ENCODE data around the gene SH3PXD2A.
"Not testable (repeated sequence)": the region's sequence is repeated elsewhere in the genome, so short reads cannot be mapped to it uniquely, and the experiment has no call there.

The SH3PXD2A gene

DNA sequence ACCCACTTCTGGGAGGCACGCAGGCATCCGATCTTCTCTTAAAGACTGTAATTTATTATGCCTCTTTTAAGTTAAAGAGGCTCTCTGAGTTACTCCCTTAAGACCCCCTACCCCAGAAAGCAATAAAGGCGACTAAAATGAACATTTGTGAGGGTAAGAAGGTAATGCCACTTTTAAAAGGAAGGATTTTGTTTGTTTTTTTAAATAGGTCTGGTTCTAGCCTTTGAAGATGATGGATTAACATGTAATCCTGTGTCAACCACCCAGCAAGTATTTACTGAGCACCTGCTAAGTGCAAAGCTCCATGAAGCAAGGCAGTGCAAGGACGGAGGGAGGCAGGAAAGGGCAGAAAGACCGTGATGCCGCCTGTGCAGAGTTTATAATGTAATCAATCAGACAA, 26.1 kb downstream of the SH3PXD2A start:
- no peak for DNase-seq

DNA sequence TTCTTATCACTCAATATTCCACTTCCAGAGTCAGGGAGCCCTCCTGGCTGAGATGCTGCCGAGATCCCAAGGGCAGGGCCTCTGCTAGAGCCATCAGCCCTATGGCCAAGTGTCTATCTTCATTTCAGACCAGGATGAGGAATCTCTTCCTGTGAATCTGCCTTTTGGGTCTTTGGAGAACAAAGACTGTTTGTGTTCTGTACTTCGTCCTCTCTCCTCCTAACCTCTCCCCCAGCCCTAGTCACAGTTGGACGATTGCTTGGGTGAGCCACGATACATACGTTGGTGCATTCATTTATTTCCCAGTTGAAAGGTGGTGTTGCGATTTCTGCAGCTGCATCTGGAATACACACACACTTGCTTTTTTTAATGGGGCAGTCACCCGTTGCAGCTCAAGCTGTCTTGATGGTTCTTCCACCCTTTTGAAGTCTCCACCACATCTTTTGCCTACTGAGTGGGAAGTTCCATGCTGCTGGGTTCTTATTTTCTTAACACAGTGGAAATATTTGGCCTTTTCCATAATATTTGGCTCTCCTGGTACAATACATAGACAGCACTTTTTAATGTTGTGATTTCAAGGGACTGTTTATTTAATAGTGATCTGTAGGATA, 26.7 kb downstream of the SH3PXD2A start:
- DNase-seq, result no peak

DNA sequence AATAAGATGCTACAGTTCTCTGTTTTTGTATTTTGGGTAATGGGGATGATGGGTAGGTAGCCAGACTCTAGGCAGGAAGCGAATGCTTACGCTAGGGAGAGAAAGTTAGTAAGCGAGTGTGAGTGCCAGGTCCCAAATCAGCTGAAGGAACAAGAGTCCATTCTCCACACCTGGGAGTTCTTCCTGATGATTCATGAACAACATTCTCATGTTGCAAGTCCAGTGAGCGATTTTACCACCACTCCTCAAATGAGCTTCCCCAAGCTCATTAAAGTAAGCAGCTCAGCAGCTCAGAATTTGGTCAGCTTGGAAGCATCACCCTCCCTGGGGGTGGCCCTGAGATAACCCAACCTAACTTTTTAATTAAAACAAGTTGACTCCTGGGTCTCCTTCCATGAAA, 27.3 kb downstream of the SH3PXD2A start:
- no peak for DNase-seq

GRCh38 chr10:103826885-103827284, 28.5 kb downstream of the SH3PXD2A start:
- DNase-seq, result no peak

GRCh38 chr10:103824281-103824680, 31.1 kb downstream of the SH3PXD2A start:
- DNase-seq, result no peak

DNA sequence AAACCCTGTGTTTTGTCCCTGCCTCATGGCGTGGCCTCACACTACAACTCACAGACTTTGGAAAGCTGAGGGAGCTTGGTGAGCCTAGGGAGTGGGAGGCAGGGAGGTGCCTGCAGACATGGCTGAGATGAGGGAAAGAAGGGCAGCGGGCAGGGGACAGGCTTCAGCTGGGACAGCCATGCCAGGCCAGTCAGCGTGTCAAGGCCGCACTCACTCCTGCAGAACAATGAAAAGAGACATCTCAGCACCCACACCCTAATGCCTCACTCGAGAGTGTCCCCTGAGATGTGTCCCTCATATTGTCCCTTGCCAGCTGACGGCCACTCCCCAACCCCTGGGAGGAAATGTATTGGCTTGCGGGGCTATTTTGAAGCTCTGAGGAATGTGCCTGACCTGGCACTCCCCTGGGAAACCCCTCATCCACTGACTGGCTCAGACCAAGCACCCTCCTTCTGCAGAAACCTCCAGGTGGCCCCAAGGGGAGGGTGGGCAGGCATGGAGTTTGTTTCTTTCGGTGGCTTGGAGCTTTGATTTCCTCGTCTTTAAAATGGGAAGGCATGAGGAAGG, 31.6 kb downstream of the SH3PXD2A start:
- DNase-seq, result no peak

DNA sequence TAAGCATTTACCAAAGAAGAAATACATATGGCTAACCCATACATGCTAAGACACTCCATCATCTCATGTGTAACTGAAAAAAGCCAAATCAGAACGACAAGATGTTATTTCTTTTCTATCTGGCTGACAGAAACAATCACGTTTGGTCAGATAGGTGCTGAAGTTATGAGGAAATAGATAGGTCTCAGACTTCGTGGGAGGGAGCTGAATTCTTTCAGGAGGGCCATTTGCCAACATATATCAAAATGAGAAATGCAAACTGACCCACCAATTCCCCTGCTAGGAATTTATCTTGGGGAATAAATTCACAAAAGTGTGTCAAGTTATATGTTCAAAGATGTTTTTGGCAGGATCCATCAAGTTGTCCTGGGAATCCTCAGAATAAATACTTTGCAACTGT, 32.6 kb downstream of the SH3PXD2A start:
- no peak for DNase-seq

- DNase-seq, result no peak
Observed at GRCh38 chr10:103822107-103822716, 33.2 kb downstream of the SH3PXD2A start.

- DNase-seq, result no peak
Observed at GRCh38 chr10:103820101-103821062, 35.0 kb downstream of the SH3PXD2A start.

DNA sequence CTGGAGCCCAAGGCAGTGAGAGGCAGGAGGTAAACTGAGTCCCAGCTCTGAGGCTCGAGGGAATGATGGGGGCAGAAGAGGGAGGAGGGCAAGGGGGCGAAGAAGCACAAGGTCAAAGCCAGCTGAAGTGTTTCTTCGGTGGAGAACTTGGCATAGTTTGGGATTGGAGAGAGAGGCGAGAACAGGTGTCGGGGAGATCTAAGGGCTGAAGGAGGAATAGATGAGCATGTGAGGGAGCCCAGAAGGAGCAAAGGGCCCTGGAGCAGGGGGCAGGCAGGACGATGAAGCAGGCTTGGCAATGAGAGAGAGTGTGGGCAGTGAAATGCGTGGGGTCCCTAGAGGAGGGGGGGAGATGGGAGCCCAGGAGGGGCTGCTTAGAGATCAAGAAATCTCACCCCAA, 35.9 kb downstream of the SH3PXD2A start:
- no peak for DNase-seq

GRCh38 chr10:103818765-103819374, 36.5 kb downstream of the SH3PXD2A start:
- no peak for DNase-seq

DNA sequence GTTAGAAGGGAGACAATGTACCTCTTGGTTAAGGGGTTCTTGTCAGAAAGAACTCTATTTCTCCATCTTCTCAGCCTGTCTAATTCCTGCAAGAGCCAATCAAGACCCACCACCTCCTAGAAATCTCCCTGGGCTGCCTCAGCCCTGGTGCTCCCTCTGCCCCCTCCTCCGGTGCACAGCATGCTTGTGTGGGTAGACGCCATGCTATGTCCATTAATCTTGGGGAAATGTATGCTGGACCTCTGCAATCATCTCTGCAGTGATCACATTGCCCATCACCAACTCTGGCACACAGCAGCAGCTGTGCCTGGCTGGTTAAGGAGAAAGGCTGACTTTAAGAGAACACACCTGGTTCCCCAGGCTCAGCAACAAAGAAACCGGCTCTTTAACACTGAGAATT, 37.3 kb downstream of the SH3PXD2A start:
- no peak for DNase-seq

DNA sequence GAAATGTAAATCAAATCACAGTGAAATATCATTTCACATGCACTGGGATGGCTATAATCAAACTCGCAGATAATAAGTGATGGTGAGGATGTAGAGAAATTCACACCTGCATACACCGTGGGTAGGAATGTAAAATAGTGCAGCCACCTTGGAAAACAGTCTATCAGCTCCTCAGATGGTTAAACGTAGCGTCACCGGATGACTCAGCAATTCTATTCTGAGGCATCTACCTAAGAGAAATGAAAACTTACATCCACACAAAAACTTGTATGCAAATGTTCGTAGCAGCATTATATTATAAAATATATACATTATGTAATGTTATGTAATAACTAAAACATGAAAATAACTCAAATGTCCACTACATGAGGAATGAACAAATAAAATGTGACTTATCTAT, 38.9 kb downstream of the SH3PXD2A start:
- no peak for DNase-seq

GRCh38 chr10:103814626-103815370, 40.6 kb downstream of the SH3PXD2A start:
- DNase-seq, result no peak

DNA sequence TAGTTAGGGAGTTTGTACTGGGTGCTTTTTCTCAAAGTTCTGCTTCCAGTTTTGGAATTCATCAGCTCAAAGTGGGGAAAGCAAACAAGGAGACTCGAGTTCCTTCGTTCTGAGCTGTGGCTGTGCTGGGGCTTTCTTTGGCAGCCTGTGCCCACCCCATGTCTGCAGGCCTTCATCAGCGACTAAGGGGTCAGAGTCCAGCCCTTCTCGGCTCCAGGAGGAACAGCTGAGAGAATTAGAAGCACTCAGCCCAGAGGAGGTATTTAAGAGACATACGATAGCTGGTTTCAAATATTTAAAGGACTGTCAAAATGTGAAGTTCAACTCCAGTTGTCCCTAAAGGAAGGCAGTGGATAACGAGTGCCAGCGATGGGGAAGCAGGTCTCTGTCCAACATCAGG, 41.3 kb downstream of the SH3PXD2A start:
- no peak for DNase-seq

GRCh38 chr10:103813312-103813711, 42.1 kb downstream of the SH3PXD2A start:
- DNase-seq, result not testable (repeated sequence)

GRCh38 chr10:103812432-103812831, 42.9 kb downstream of the SH3PXD2A start:
- DNase-seq, result no peak

- no peak for DNase-seq
Observed at GRCh38 chr10:103812004-103812403, 43.4 kb downstream of the SH3PXD2A start.

GRCh38 chr10:103811463-103811862, 43.9 kb downstream of the SH3PXD2A start:
- DNase-seq, result no peak

DNA sequence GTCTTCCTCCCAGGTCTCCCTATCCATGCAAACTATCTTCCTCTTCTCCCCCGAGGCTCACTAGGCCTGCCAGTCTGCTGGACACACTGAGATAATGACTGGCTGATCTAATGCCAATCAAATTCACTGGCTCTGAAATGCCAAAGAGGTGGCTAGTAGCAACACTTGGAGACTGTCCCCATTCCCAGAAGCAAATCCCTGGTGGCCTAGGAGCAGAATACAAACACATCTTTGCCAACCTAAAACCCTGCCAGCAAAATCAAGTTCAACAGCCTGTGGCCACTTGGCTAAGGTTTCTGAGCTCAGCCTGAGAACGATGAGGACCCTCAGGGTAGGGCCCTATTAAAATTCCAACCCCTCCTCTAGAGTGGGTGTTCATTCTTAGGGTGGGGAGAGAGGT, 46.6 kb downstream of the SH3PXD2A start:
- no peak for DNase-seq

DNA sequence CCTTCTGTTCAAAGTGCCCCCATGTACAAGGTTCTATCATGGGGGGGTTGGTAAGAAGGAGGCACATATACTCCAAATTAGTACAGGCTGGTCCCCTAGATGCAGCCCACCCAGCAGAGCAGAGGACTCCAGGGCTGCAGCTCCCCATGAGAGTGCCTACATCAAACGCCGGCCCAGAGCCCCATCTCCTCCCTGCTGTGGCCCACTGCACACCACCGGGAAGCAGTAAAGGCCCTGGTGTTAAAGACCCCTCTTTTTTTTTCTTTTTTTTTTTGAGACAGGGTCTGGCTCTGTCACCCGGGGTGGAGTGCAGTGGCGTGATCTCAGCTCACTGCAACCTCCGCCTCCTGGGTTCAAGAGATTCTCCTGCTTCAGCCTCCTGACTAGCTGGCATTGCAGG, 47.4 kb downstream of the SH3PXD2A start:
- no peak for DNase-seq

All from COR-L47 (cell line).